ENCODE data around the gene CLSTN2. TPM values are rescaled to one million over a fixed set of nuclear protein-coding genes. Genes with fewer than 3 reads are reported as not detected.

CLSTN2 gene
- polyA plus RNA-seq, 1 experiment: 0.04 TPM

DNA sequence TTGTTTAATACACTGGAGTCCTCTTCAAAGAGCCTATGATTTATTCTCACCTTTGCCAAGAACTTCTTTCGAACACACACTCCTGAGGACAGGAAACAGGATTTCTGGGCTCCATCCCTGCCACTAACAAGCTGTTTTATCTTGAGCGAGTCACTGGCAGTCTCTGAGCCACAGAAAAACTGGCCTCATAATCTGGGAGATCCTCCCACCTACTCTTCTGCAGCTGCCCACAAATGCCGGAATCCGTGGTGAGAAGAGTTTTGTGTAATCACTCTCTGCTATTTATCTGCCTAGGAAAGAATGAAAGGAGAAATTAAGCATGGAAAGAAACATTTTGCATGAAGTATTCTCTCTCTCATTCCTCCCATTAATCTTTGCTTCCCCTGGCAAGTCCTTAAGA lies 570.9 kb downstream of the CLSTN2 start:
- POLR2A ChIA-PET: no interaction called here
- TF ChIP-seq, protein P1, sequence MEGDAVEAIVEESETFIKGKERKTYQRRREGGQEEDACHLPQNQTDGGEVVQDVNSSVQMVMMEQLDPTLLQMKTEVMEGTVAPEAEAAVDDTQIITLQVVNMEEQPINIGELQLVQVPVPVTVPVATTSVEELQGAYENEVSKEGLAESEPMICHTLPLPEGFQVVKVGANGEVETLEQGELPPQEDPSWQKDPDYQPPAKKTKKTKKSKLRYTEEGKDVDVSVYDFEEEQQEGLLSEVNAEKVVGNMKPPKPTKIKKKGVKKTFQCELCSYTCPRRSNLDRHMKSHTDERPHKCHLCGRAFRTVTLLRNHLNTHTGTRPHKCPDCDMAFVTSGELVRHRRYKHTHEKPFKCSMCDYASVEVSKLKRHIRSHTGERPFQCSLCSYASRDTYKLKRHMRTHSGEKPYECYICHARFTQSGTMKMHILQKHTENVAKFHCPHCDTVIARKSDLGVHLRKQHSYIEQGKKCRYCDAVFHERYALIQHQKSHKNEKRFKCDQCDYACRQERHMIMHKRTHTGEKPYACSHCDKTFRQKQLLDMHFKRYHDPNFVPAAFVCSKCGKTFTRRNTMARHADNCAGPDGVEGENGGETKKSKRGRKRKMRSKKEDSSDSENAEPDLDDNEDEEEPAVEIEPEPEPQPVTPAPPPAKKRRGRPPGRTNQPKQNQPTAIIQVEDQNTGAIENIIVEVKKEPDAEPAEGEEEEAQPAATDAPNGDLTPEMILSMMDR (IDR thresholded peaks at IDR 0.05; ENCODE audit: low read depth, low read length): no peak
- CTCF ChIA-PET: no interaction called here
- Histone ChIP-seq H3K4me3 (ENCODE audit: low read depth, low read length) (no peak overlapping the region), H3K9me3 (ENCODE audit: control insufficient read depth, insufficient read depth, low read length) (no peaks in the 10 kb centered on the region), H3K27ac (ENCODE audit: low read depth, low read length) (no peak overlapping the region), H3K27me3 (ENCODE audit: control insufficient read depth, insufficient read depth, low read length) (no peaks in the 10 kb centered on the region)
- no peak for DNase-seq (ENCODE audit: low read depth, low spot score)

- H3K27me3 ChIP-seq (ENCODE audit: control insufficient read depth, insufficient read depth, low read length): no peaks in the 10 kb centered on the region
- POLR2A ChIA-PET: no interaction called here
- CTCF ChIA-PET: no interaction called here
- H3K4me3 ChIP-seq (ENCODE audit: low read depth, low read length): no peak overlapping the region
- no peak for DNase-seq (ENCODE audit: low read depth, low spot score)
- H3K9me3 ChIP-seq (ENCODE audit: control insufficient read depth, insufficient read depth, low read length): no peaks in the 10 kb centered on the region
- H3K27ac ChIP-seq (ENCODE audit: low read depth, low read length): no peak overlapping the region
- TF ChIP-seq, protein P1 (IDR thresholded peaks at IDR 0.05; ENCODE audit: low read depth, low read length): no peak
Observed at GRCh38 chr3:140508550-140508949, 573.6 kb downstream of the CLSTN2 start.

DNA sequence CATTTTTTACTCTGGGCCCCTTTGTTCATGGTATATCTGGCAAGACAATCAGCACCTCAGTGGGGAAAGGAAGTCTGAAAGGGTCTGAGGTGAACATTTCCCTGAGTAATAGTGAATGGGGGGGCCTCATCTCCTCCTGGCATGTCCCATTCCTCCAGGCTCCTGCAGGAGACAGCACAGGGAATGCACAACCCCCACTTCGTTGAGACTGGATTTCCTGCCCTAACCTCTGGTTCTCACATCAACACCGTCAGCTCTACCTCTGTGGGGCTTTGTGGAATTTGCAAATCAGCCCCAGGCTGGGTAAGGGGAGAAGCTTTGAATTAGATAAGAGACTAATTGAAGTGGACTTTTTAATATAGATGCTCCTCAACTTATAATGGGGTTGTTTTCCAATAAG lies 574.5 kb downstream of the CLSTN2 start:
- H3K27ac ChIP-seq (ENCODE audit: low read depth, low read length): no peak overlapping the region
- POLR2A ChIA-PET: no interaction called here

DNA sequence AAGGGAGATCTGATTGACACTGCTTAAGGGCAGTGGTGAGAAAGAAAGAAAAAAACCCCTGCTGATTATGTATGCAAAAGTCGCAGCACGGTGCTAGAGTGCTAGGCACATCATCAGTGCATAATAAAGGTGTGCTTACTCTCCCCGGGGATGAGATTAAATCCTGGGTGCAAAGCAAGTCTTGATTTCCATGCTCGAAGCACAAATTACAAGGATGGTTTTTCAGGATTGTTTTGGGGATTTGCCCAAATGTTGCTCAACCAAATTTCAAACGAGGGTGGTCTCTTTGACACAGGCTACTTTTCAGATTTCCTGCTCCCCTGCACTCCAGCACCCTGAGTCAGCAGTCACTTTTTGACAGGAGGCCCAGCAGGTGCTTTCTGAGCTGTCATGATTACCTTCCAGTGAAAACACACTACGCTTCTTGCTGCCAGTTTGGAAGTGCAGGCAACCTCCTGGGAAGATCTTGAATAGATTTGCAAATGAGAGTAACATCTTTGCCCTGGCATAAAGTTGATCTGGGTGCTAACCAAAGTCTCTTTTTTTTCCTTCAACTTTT lies 575.4 kb downstream of the CLSTN2 start:
- TF ChIP-seq, protein P1 (IDR thresholded peaks at IDR 0.05; ENCODE audit: low read depth, low read length): no peak
- Histone ChIP-seq H3K4me3 (ENCODE audit: low read depth, low read length) (no peak overlapping the region), H3K9me3 (ENCODE audit: control insufficient read depth, insufficient read depth, low read length) (no peaks in the 10 kb centered on the region), H3K27ac (ENCODE audit: low read depth, low read length) (no peak overlapping the region), H3K27me3 (ENCODE audit: control insufficient read depth, insufficient read depth, low read length) (no peaks in the 10 kb centered on the region)
- DNase-seq (ENCODE audit: low read depth, low spot score): no peak
- ChIA-PET CTCF (no interaction called here), POLR2A (no interaction called here)

More for the DNA sequence above, 574.5 kb downstream of the CLSTN2 start:
- TF ChIP-seq, protein P1 (IDR thresholded peaks at IDR 0.05; ENCODE audit: low read depth, low read length): no peak
- Histone ChIP-seq H3K9me3 (ENCODE audit: control insufficient read depth, insufficient read depth, low read length) (no peaks in the 10 kb centered on the region), H3K4me3 (ENCODE audit: low read depth, low read length) (no peak overlapping the region), H3K27me3 (ENCODE audit: control insufficient read depth, insufficient read depth, low read length) (no peaks in the 10 kb centered on the region)
- DNase-seq (ENCODE audit: low read depth, low spot score): no peak
- CTCF ChIA-PET: no interaction called here

GRCh38 chr3:140521751-140522445 lies 586.9 kb downstream of the CLSTN2 start:
- H3K27ac ChIP-seq (ENCODE audit: low read depth, low read length): no peak overlapping the region
- CTCF ChIA-PET: no interaction called here
- DNase-seq (ENCODE audit: low read depth, low spot score): no peak
- peaks cover 8% of the 10 kb centered on the region for H3K9me3 ChIP-seq (ENCODE audit: control insufficient read depth, insufficient read depth, low read length)
- POLR2A ChIA-PET: no interaction called here
- H3K27me3 ChIP-seq (ENCODE audit: control insufficient read depth, insufficient read depth, low read length): no peaks in the 10 kb centered on the region
- H3K4me3 ChIP-seq (ENCODE audit: low read depth, low read length): no peak overlapping the region
- TF ChIP-seq, protein P1 (IDR thresholded peaks at IDR 0.05; ENCODE audit: low read depth, low read length): no peak
